ENCODE measurements around the gene DBF4B. TPM values are rescaled to one million over a fixed set of nuclear protein-coding genes. Genes with fewer than 3 reads are reported as not detected.

Gene DBF4B
- total RNA-seq, 1 donor from 2014 or later, result 12.2 TPM

GRCh38 chr17:44775136-44775837 lies 66.8 kb downstream of the DBF4B start:
- H3K4me3 ChIP-seq (ENCODE audit: low read depth, low read length), result peak overlapping the region; percentile 57
- peak; percentile 81 for DNase-seq (ENCODE audit: low read depth)
- no peak for TF ChIP-seq CTCF (conservative IDR thresholded peaks at IDR 0.05; ENCODE audit: low read depth, low read length)

GRCh38 chr17:44775838-44776621 lies 67.6 kb downstream of the DBF4B start:
- no peak for DNase-seq (ENCODE audit: low read depth)

GRCh38 chr17:44776628-44777393 lies 68.3 kb downstream of the DBF4B start:
- no peak for DNase-seq (ENCODE audit: low read depth)
- no peak overlapping the region for H3K4me3 ChIP-seq (ENCODE audit: low read depth, low read length)
- no peak for TF ChIP-seq CTCF (conservative IDR thresholded peaks at IDR 0.05; ENCODE audit: low read depth, low read length)

More at GRCh38 chr17:44775838-44776621, 67.6 kb downstream of the DBF4B start:
- H3K4me3 ChIP-seq (ENCODE audit: low read depth, low read length), result peak overlapping the region; percentile 57
- no peak for TF ChIP-seq CTCF (conservative IDR thresholded peaks at IDR 0.05; ENCODE audit: low read depth, low read length)

- no peak for TF ChIP-seq CTCF (conservative IDR thresholded peaks at IDR 0.05; ENCODE audit: low read depth, low read length)
- no peak overlapping the region for H3K4me3 ChIP-seq (ENCODE audit: low read depth, low read length)
- DNase-seq (ENCODE audit: low read depth), result no peak
Measured at GRCh38 chr17:44777394-44778348, 69.2 kb downstream of the DBF4B start.

GRCh38 chr17:44778656-44779210 lies 70.3 kb downstream of the DBF4B start:
- peak overlapping the region; percentile 53 for H3K4me3 ChIP-seq (ENCODE audit: low read depth, low read length)
- no peak for DNase-seq (ENCODE audit: low read depth)
- TF ChIP-seq CTCF (conservative IDR thresholded peaks at IDR 0.05; ENCODE audit: low read depth, low read length), result no peak

All from epithelial cell of proximal tubule (primary cell).